Activated T-helper 2 cell treated with anti-CD3 and anti-CD28 coated beads, Interferon-gamma antibody, Interleukin-2, Interleukin-4, amounts not matched to agents 10 μg/mL and 5 μg/mL and 100 μg/mL, durations not matched to agents 14 hours and 24 hours and 36 hours (primary cell): ENCODE data around the gene ATP8B3. TPM values are rescaled to one million over a fixed set of nuclear protein-coding genes. Genes with fewer than 3 reads are reported as not detected.
A peak's percentile ranks its signal among the peaks of the same experiment; 100 is the strongest.

Experiments
- DNase-seq: peaks from one replicate; pipeline ENCODE4 v3.0.0; 2021; ENCODE audit warnings: low spot score
- H3K27ac Mint-ChIP-seq: one replicate; pipeline ENCODE4 v1.8.0; 2021; ENCODE audit warnings: mixed read lengths
- H3K27me3 Mint-ChIP-seq: one replicate; pipeline ENCODE4 v1.8.0; 2021; ENCODE audit warnings: low read depth, mixed read lengths
- H3K36me3 Mint-ChIP-seq: one replicate; pipeline ENCODE4 v1.8.0; 2021; ENCODE audit warnings: low read depth, mixed read lengths
- H3K4me1 Mint-ChIP-seq: one replicate; pipeline ENCODE4 v1.8.0; 2021; ENCODE audit warnings: low read depth, mixed read lengths
- H3K4me3 Mint-ChIP-seq: one replicate; pipeline ENCODE4 v1.8.0; 2021; ENCODE audit warnings: low read depth, mild to moderate bottlenecking, moderate library complexity, mixed read lengths
- H3K9me3 Mint-ChIP-seq: one replicate; pipeline ENCODE4 v1.8.0; 2021; ENCODE audit warnings: mixed read lengths
- intact Hi-C: fragments of 100-400 bp; cut with micrococcal nuclease; formaldehyde crosslinking; loops from one replicate; pipeline ENCODE4 v1.15.1; 2023
- total RNA-seq: library from RNA; stranded (reverse); gene quantifications from 2 replicates; pipeline ENCODE4 v1.2.3, GENCODE V29; 2022

ATP8B3 gene, protein sequence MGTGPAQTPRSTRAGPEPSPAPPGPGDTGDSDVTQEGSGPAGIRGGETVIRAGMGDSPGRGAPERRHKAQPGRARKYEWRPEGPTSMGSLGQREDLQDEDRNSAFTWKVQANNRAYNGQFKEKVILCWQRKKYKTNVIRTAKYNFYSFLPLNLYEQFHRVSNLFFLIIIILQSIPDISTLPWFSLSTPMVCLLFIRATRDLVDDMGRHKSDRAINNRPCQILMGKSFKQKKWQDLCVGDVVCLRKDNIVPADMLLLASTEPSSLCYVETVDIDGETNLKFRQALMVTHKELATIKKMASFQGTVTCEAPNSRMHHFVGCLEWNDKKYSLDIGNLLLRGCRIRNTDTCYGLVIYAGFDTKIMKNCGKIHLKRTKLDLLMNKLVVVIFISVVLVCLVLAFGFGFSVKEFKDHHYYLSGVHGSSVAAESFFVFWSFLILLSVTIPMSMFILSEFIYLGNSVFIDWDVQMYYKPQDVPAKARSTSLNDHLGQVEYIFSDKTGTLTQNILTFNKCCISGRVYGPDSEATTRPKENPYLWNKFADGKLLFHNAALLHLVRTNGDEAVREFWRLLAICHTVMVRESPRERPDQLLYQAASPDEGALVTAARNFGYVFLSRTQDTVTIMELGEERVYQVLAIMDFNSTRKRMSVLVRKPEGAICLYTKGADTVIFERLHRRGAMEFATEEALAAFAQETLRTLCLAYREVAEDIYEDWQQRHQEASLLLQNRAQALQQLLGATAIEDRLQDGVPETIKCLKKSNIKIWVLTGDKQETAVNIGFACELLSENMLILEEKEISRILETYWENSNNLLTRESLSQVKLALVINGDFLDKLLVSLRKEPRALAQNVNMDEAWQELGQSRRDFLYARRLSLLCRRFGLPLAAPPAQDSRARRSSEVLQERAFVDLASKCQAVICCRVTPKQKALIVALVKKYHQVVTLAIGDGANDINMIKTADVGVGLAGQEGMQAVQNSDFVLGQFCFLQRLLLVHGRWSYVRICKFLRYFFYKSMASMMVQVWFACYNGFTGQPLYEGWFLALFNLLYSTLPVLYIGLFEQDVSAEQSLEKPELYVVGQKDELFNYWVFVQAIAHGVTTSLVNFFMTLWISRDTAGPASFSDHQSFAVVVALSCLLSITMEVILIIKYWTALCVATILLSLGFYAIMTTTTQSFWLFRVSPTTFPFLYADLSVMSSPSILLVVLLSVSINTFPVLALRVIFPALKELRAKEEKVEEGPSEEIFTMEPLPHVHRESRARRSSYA (N-terminal part only)
- total RNA-seq: 11.3 and 11.5 TPM in 2 replicates

DNA sequence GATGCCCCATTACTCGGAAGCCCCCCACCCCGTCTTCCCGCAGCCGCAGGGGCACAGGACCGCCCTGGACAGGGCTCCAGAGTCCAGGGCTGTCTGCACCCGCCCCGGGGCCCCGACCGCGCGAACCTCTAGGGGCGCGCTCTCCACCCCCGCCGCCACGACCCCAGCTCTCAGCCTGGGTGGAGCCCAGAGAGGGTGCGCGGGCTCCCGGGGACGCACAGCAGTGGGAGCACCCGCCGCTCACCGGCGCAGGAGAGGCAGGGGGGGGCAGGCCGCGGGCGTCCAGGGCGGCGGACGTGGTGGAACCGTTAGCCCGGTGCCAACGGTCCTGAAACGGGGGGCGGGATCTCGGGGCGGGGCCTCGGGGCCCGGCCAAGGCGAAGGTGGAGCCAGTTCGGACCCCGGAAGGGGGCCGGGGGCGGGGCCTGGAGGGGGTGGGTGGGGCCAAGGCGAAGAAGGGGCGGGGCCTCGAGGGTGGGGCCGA is at the start of gene ATP8B3:
ATP8B3 (minus strand) TSS at position 335 of the 484 bp plus-strand sequence. CDS start 540 bp downstream, outside the sequence.
- Mint-ChIP-seq H3K4me3 (peak within 1 kb of the TSS; percentile 85), H3K4me1 (peaks cover 11% of the 10 kb centered on the region), H3K9me3 (no peaks in the 10 kb centered on the region), H3K27me3 (no peaks in the 10 kb centered on the region), H3K27ac (peak within 1 kb of the TSS; percentile 95), H3K36me3 (peaks cover 10% of the 10 kb centered on the region)
- no peak for DNase-seq
- intact Hi-C loops: loop anchor here (1.0 kb wide), 1 partner anchor 322 kb away; the partner anchor contains the start of gene PCSK4

DNA sequence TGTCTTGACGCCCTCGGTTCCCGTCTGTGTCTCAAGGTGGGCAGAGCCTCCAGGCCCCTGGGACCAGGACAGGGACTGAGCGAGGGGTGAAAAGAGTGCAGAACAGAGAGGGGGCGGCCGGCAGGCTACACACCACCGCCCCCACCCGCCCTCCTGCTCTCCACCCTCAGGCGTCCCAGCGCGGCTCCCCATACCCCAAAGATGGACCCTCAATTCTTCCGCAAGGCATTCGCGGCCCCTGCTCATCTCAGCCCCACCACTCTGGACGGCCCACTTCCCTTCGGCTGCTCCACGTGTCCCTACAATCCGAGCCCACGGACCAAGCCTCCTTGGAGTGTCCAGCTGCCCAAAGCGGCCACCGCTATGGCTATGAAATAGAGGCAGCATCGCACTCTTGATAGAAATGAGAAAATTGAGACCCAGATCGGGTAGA is 49.5 kb upstream of the ATP8B3 start:
- peak overlapping the region; percentile 21 for H3K27ac Mint-ChIP-seq
- no peaks in the 10 kb centered on the region for H3K36me3 Mint-ChIP-seq
- no peaks in the 10 kb centered on the region for H3K27me3 Mint-ChIP-seq
- H3K4me3 Mint-ChIP-seq: peak overlapping the region; percentile 96
- no peaks in the 10 kb centered on the region for H3K9me3 Mint-ChIP-seq
- H3K4me1 Mint-ChIP-seq: peaks cover 12% of the 10 kb centered on the region
- intact Hi-C loops: no loop called here
- DNase-seq: no peak

DNA sequence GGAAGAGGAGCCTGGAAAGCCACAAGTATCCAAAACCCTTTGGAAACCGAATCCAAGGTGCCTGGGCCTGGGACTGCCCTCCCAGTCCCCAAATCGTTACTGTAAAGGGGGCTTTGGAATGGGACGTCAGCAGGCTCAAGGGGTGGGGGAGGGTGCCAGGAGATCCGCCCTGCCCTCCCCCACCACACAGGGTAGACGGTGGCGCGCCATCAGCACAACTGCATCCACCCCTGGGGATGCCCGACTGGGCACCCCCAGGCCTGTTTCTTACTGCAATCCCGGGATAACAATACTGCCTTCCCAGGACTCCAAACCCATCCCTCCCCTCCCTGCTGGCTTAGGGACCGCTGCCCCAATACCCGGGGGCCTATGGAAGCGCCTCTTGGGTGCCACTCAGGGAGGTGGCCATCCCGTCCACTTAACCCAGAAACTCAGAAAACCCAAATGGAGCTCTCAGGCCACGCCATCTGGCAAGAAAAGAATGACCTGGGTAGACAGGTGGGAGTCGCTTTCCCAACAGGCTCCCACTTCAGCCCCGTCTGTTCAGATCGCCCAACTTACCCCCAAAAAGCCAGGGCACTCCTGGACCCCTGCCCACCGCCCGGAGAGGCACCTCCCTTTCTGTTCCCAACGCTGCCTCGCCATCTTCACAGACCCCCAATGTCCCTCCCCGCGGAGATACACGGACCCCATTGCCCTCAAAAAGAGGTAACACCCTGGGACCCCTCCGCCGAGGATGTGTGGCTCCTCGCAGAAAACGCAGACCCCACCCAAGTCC is 48.9 kb upstream of the ATP8B3 start:
- intact Hi-C loops: no loop called here
- H3K9me3 Mint-ChIP-seq: no peaks in the 10 kb centered on the region

DNA sequence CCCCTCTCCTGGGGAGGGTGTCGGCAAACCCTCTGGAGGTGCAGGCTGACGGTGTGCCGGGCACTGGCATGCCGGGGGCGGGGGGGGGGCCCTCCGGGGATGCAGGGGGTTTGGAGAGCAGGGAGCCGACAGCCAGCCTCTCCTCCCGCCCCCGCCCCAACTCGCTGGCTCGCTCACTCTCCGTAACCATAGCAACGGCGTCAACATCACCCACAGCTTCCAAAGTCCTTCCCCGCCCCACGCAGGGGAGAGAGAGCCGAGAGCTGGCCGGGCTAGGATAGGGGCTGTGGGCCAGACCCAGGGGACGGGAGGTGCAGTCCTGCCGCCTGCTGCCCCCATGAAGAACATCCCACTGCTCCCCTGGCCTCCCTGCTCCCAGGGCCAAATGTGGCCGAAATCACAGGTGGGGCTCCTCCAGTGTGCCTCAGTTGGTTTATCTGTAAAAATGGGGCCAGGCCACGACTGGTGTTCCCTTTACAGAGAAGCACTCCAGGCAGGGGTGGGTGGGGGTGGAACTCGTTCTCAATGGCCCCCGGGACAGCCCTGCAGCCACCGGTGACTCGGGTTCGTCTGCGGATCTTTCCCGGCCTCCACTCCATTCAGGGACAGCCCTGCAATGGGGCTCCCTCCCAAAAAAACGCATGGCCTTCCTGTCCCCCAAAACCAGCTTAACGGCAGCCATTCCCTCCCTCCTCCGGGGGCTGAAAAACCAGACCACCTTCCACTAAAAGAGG is 48.1 kb upstream of the ATP8B3 start:
- H3K36me3 Mint-ChIP-seq: no peaks in the 10 kb centered on the region
- no peak overlapping the region for H3K4me3 Mint-ChIP-seq
- peaks cover 12% of the 10 kb centered on the region for H3K4me1 Mint-ChIP-seq
- H3K27me3 Mint-ChIP-seq: no peaks in the 10 kb centered on the region
- intact Hi-C loops: no loop called here
- no peaks in the 10 kb centered on the region for H3K9me3 Mint-ChIP-seq
- H3K27ac Mint-ChIP-seq: no peak overlapping the region
- peak; percentile 44 for DNase-seq

More for the DNA sequence above, 48.9 kb upstream of the ATP8B3 start:
- Mint-ChIP-seq H3K27me3 (no peaks in the 10 kb centered on the region), H3K4me3 (peak overlapping the region; percentile 96), H3K36me3 (no peaks in the 10 kb centered on the region), H3K4me1 (peaks cover 12% of the 10 kb centered on the region), H3K27ac (no peak overlapping the region)
- no peak for DNase-seq

DNA sequence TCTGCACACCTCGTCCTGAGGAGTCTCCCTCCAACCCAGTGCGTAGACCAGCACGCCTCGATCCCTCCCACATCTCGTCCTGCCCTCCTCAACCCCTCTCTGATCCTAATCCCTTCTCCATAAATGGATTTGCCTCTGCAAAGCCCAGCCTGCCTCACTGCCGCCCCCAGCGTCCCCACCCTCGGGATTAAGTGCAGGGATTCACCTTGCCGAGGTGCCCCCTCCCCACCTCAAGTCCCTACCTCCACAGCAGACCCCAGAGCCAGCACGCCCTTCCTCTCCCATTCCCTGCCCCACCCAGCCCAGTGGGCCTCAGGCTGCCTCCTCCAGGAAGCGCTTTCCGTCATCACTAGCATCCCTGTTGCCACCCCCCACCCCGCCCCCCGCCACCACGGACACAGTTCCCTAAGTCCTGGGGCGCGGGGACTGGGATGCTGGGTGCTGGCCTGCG is 47.3 kb upstream of the ATP8B3 start:
- H3K4me3 Mint-ChIP-seq: peak overlapping the region; percentile 0

DNA sequence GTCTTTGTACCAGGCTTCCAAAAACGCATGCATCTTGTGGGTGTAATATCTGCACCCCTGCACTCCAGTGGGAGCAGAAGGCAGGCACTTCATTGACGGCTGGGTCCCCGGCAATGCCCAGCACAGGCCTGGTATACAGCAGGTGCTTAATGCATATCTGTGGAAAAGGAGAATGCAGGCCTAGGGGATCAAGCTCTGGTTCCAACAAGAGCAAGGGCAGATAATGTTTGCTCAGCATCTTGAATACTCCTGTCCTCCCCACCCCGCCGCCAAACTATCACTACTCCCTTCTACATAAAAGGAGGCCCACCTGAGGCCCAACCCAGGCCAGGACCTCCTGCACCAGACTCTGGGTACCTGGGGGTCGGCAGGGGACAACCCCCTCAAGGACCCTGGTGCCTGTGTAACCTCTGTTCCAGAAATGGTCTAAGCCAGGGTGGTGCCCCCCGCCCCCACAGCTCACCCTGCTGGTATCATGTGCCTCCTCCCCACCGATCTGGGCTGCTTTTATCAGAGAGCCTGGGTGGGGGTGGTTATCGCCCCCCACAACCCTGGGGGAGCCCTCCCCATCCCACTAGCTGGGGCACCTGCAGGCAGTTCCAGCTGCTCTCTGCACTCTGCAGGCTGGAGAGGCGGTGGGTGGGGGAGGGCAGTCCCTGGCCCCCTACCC is 46.5 kb upstream of the ATP8B3 start:
- peak overlapping the region; percentile 33 for H3K4me3 Mint-ChIP-seq
- intact Hi-C loops: no loop called here
- no peak for DNase-seq
- H3K9me3 Mint-ChIP-seq: no peaks in the 10 kb centered on the region
- no peaks in the 10 kb centered on the region for H3K27me3 Mint-ChIP-seq
- peaks cover 17% of the 10 kb centered on the region for H3K4me1 Mint-ChIP-seq
- H3K27ac Mint-ChIP-seq: peak overlapping the region; percentile 33
- H3K36me3 Mint-ChIP-seq: peaks cover under 1% of the 10 kb centered on the region

More for the DNA sequence above, 47.3 kb upstream of the ATP8B3 start:
- no peak overlapping the region for H3K27ac Mint-ChIP-seq
- no peaks in the 10 kb centered on the region for H3K9me3 Mint-ChIP-seq
- H3K36me3 Mint-ChIP-seq: no peaks in the 10 kb centered on the region
- H3K4me1 Mint-ChIP-seq: peaks cover 17% of the 10 kb centered on the region
- intact Hi-C loops: no loop called here
- DNase-seq: no peak
- H3K27me3 Mint-ChIP-seq: no peaks in the 10 kb centered on the region

DNA sequence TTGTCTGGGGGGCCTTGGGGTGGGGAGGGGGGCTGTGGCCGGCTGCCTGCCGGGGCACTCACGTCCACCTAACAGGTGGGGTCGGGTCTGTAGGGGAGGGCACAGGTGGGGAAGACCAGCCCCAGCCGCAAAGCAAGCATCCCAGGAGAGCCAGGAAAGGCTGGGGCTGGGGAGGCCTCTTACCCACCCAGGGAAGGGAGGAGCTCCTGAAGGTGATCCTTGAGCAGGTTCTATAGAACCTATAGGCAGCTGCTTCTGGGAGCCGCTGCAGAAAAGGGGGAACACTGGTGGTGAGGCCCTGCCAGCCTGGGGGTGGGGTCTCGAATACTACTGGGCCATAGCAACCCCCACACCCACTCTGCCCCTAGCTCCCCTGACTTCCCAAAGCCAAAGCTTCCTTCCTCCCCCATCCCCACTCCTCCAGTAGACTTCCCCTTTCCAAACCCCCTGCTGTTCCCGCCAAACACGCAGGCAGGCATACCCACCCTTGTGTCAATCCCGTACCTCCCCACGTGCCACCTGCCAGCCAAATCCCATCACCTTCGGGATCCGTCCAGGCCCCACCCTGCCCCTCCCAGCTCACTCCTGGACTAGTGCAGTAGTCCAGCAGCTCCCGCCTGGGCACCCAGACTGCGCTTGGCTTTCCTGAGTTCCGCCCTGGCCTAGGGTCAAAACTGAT is 45.7 kb upstream of the ATP8B3 start:
- no peak for DNase-seq
- intact Hi-C loops: no loop called here

DNA sequence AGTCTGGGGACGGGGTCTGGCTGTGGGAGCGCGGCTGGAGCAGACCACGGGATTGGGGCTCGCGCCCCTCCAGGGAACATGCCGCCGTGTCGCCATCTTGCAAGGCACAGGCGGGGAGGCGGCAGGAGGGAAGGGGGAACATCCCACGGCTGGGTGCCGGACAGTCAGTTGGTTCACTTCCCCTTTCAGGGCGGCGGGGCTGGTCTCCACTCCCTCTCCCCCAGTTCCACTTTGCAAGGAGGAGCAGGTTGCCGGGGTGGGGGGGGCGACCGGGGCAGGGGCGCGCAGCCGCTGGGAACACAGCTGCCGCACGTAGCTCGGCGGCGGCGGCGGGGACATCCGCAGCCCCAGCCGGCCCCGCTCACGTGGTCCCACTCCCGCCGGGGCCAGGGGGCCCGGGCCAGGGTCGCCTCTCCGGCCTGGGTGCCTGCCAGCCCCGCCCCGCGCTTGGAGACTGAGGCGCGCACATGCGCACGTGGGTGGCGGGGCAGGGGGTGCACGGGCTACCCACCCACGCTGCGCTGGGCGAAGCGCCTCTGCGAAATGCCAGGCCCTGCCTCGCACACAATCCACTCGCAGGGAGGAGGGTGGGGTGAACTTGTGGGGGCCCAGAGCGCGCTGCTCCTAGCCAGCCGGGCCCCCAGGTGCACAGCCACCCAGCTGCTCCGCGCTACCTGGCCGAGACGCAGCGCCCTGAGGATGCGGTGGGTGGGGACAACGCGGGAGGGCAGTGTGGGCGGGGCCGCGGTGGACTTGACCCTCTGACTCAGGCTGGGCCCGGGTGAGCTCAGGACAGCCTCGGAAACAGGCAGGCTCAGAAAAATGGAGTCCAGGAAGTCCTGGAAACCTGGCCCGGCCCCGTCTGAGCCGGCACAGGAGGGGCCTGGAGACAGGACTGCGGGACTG is 44.9 kb upstream of the ATP8B3 start:
- peak overlapping the region; percentile 80 for H3K4me3 Mint-ChIP-seq
- H3K27ac Mint-ChIP-seq: peak overlapping the region; percentile 82
- DNase-seq: peak; percentile 32
- H3K36me3 Mint-ChIP-seq: peaks cover 5% of the 10 kb centered on the region
- H3K9me3 Mint-ChIP-seq: no peaks in the 10 kb centered on the region
- H3K27me3 Mint-ChIP-seq: no peaks in the 10 kb centered on the region
- H3K4me1 Mint-ChIP-seq: peaks cover 24% of the 10 kb centered on the region
- intact Hi-C loops: no loop called here

More for the DNA sequence above, 45.7 kb upstream of the ATP8B3 start:
- Mint-ChIP-seq H3K36me3 (peaks cover 5% of the 10 kb centered on the region), H3K4me1 (peaks cover 22% of the 10 kb centered on the region), H3K27ac (no peak overlapping the region), H3K9me3 (no peaks in the 10 kb centered on the region), H3K4me3 (peak overlapping the region; percentile 52), H3K27me3 (no peaks in the 10 kb centered on the region)

DNA sequence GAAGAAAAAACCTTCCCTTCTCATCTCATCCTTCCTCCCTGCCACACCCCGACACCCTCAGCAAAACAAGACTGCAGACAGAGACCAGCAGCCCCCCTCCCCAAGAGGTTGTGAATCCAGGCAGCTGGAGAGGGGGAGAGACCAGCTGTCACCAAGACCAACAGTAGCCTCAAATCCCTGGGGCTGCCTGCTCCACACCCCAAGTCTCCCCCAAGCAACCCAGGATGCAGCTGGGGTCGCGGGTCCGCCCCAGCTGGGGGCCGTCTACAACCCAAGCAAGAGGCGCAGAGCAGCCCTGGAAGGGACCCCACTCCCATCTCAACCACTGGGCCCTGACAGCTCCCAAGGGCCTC is 44.2 kb upstream of the ATP8B3 start:
- no peak for DNase-seq
- Mint-ChIP-seq H3K27ac (peak overlapping the region; percentile 82), H3K27me3 (no peaks in the 10 kb centered on the region), H3K36me3 (peaks cover 5% of the 10 kb centered on the region), H3K9me3 (no peaks in the 10 kb centered on the region), H3K4me3 (peak overlapping the region; percentile 80), H3K4me1 (peaks cover 20% of the 10 kb centered on the region)
- intact Hi-C loops: no loop called here

DNA sequence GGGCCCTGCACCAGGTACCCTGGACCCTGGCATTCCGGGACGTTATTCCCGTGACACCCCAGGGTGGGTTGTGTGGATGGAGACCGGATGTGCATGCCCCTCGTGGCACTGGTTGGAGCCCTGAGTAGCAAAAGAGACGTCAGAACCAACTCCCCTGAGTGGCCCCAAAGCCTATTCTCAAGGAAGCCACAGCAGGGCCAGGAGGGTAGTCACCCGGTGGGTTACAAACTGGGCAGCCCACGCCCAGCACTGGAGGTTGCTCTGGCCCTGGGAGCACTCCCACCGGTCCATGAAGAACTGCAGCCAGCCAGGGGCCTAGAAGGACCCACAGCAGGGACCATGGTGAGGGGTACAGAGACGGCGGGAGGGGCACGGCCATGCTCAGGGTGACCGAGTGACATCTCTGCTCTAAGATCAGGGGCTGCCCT is 43.8 kb upstream of the ATP8B3 start:
- DNase-seq: peak; percentile 37
- Mint-ChIP-seq H3K27me3 (no peaks in the 10 kb centered on the region), H3K36me3 (peaks cover 5% of the 10 kb centered on the region), H3K4me3 (peak overlapping the region; percentile 80), H3K4me1 (peaks cover 17% of the 10 kb centered on the region), H3K27ac (peak overlapping the region; percentile 82), H3K9me3 (no peaks in the 10 kb centered on the region)
- intact Hi-C loops: loop anchor here (1.0 kb wide), 1 partner anchor 7 kb away; the partner anchor contains the start of gene KLF16
